Keratinocyte (primary cell): ENCODE measurements around the gene HSF4.

Source experiments
- CTCF ChIP-seq, 3 experiments: IDR thresholded peaks in 1 of 3; conservative IDR thresholded peaks in 1 of 3; optimal IDR thresholded peaks in 1 of 3; 2 replicates in 2 of 3; 3 replicates in 1 of 3; pipeline versions ENCODE3 to v1.5.1; 2011; ENCODE audit warnings: low read length in 3 of 3, mild to moderate bottlenecking in 3 of 3, moderate library complexity in 2 of 3, control low read depth in 1 of 3, inconsistent platforms in 1 of 3; ENCODE audit not compliant: insufficient read depth in 2 of 3; ENCODE audit errors: extremely low read depth in 1 of 3
- EZH2 ChIP-seq: IDR thresholded peaks from one replicate; pipeline ENCODE4 v1.6.1; 2012; ENCODE audit warnings: inconsistent platforms, mild to moderate bottlenecking, low read length, moderate library complexity

GRCh38 chr16:67176662-67177061 lies 12.1 kb downstream of the HSF4 start:
- TF ChIP-seq CTCF (optimal IDR thresholded peaks at IDR 0.05 in 1 of 3, IDR thresholded peaks at IDR 0.05 in 1 of 3, conservative IDR thresholded peaks at IDR 0.05 in 1 of 3; ENCODE audit: extremely low read depth in 1 of 3, insufficient read depth in 2 of 3, low read length in 3 of 3) (no peak), EZH2 (no peak)
